Esophagus squamous epithelium (tissue), 4 donors: ENCODE measurements around the gene HES7.
"Not testable (repeated sequence)": the region's sequence is repeated elsewhere in the genome, so short reads cannot be mapped to it uniquely, and the experiment has no call there.

ENCODE experiments used
- POLR2A ChIP-seq, 4 donors: fragments of 450-650 bp; IDR thresholded peaks; one replicate each; pipeline ENCODE4 v1.6.1; 2017; ENCODE audit warnings: antibody characterized with exemption in 4 of 4, mild to moderate bottlenecking in 4 of 4, moderate library complexity in 3 of 4
- TF ChIP-seq, protein P1 (sequence below), 6 experiments: fragments of 450-650 bp in 4 of 6; fragments of 200-600 bp in 2 of 6; sonication (generic) in 2 of 6; IDR thresholded peaks; one replicate each; pipeline ENCODE4 v1.5.1; 2016 to 2019; ENCODE audit warnings: antibody characterized with exemption in 6 of 6, mild to moderate bottlenecking in 4 of 6, moderate library complexity in 4 of 6

DNA sequence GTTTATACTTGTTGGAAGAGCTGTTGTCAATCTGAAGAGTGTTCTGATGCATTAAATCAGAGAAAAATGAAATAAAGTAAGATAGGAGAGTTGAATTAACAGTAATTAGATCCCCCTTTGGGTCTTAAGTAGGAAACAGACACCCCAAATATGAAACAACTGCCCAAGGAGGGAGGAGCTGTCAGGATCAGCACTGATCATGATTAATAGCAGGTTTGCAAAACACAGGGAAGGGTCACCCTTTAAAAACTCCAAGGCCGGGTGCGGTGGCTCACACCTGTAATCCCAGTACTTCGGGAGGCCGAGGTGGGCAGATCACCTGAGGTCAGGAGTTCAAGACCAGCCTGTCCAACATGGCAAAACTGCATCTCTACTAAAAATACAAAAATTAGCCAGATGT, 16.9 kb downstream of the HES7 start:
- TF ChIP-seq, protein P1, sequence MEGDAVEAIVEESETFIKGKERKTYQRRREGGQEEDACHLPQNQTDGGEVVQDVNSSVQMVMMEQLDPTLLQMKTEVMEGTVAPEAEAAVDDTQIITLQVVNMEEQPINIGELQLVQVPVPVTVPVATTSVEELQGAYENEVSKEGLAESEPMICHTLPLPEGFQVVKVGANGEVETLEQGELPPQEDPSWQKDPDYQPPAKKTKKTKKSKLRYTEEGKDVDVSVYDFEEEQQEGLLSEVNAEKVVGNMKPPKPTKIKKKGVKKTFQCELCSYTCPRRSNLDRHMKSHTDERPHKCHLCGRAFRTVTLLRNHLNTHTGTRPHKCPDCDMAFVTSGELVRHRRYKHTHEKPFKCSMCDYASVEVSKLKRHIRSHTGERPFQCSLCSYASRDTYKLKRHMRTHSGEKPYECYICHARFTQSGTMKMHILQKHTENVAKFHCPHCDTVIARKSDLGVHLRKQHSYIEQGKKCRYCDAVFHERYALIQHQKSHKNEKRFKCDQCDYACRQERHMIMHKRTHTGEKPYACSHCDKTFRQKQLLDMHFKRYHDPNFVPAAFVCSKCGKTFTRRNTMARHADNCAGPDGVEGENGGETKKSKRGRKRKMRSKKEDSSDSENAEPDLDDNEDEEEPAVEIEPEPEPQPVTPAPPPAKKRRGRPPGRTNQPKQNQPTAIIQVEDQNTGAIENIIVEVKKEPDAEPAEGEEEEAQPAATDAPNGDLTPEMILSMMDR (IDR thresholded peaks at IDR 0.05) = not testable (repeated sequence)
- not testable (repeated sequence) for TF ChIP-seq POLR2A (IDR thresholded peaks at IDR 0.05)
